HCT116 (cell line): ENCODE measurements around the gene SPINK13. TPM values are rescaled to one million over a fixed set of nuclear protein-coding genes. Genes with fewer than 3 reads are reported as not detected.

Experiments
- ATAC-seq: fragments of 200-7000 bp; cut with Tn5 transposase; 2 replicates; pipeline ENCODE4 v1.9.1; 2020; ENCODE audit warnings: mild to moderate bottlenecking, moderate library complexity
- BruUV-seq: library from RNA; stranded (reverse); fragments of 400-500 nt; replicated peaks from 2 replicates; lab custom pipeline; 2021; lab: Mats Ljungman, UMichigan
- CTCF ChIA-PET: fragments of 300-600 bp; sonication (Branson Sonifier 250); formaldehyde crosslinking; loops from one replicate; lab custom pipeline; 2021; ENCODE audit warnings: antibody characterized with exemption; lab: Charles Lee
- POLR2A ChIA-PET: fragments of 300-600, 350-600 bp; sonication (Branson Sonifier 250); formaldehyde crosslinking; loops from one replicate; lab custom pipeline; 2021; ENCODE audit warnings: antibody characterized with exemption; lab: Charles Lee
- RAD21 ChIA-PET, 2 experiments: fragments of 300-600 bp; sonication (Branson Sonifier 250); formaldehyde crosslinking; loops; one replicate each; lab custom pipeline; 2023; ENCODE audit warnings: low total read pairs in 2 of 2; ENCODE audit not compliant: uncharacterized antibody in 2 of 2, unreplicated experiment in 2 of 2, low non-redundant PET in 1 of 2; lab: Charles Lee
- DNase-seq: peaks from one replicate; pipeline ENCODE4 v3.0.0-alpha.2; 2010; ENCODE audit warnings: low read depth, low spot score
- H2AFZ ChIP-seq: fragments of 200-600 bp; shearing (Covaris generic), sonication (generic); 2 replicates; pipeline ENCODE4 v1.6.1; 2017; ENCODE audit warnings: low read depth, mixed run types, mixed read lengths, antibody characterized with exemption, low read length; ENCODE audit not compliant: poor library complexity, severe bottlenecking
- H3K27ac ChIP-seq: 2 replicates; pipeline ENCODE4 v1.5.1; 2012; ENCODE audit warnings: low read depth, low read length
- H3K27me3 ChIP-seq: fragments of 200-600 bp; sonication (generic); 2 replicates; pipeline ENCODE4 v1.6.1; 2016; ENCODE audit warnings: mixed run types, low read length, mixed read lengths; ENCODE audit not compliant: insufficient read depth
- H3K36me3 ChIP-seq, 2 experiments: fragments of 200-500 bp in 1 of 2; fragments of 200-600 bp in 1 of 2; sonication (Bioruptor generic) in 1 of 2; sonication (generic) in 1 of 2; 2 replicates each; pipeline versions ENCODE4 v1.5.1 to v1.6.1; 2014 to 2016; ENCODE audit warnings: low read length in 2 of 2, inconsistent platforms in 1 of 2, mixed read lengths in 1 of 2, mixed run types in 1 of 2; ENCODE audit not compliant: insufficient read depth in 2 of 2, control insufficient read depth in 1 of 2
- H3K4me1 ChIP-seq, 2 experiments: fragments of 200-600 bp in 1 of 2; sonication (generic) in 1 of 2; 2 replicates each; pipeline versions ENCODE4 v1.5.1 to v1.6.1; 2012 to 2017; ENCODE audit warnings: low read length in 2 of 2, inconsistent platforms in 1 of 2, mild to moderate bottlenecking in 1 of 2, mixed read lengths in 1 of 2, mixed run types in 1 of 2, moderate library complexity in 1 of 2; ENCODE audit not compliant: insufficient read depth in 2 of 2, control insufficient read depth in 1 of 2
- H3K4me2 ChIP-seq: fragments of 200-600 bp; sonication (generic); 2 replicates; pipeline ENCODE4 v1.6.1; 2017; ENCODE audit warnings: mixed run types, low read length, mixed read lengths
- H3K4me3 ChIP-seq, 2 experiments: fragments of 200-600 bp in 1 of 2; sonication (generic) in 1 of 2; replicated peaks in 1 of 2; 2 replicates each; pipeline ENCODE4 v1.5.1; 2011 to 2016; ENCODE audit warnings: low read length in 2 of 2, control low read depth in 1 of 2, low read depth in 1 of 2, mild to moderate bottlenecking in 1 of 2, mixed read lengths in 1 of 2, mixed run types in 1 of 2
- H3K79me2 ChIP-seq: fragments of 200-600 bp; sonication (generic); 2 replicates; pipeline ENCODE4 v1.6.1; 2017; ENCODE audit warnings: mild to moderate bottlenecking, mixed run types, low read length, moderate library complexity, mixed read lengths; ENCODE audit not compliant: insufficient read depth
- H3K9ac ChIP-seq: fragments of 200-600 bp; sonication (generic); 2 replicates; pipeline ENCODE4 v1.6.1; 2016; ENCODE audit warnings: low read length, mixed read lengths
- H3K9me2 ChIP-seq: fragments of 200-600 bp; sonication (generic), shearing (Covaris generic); 2 replicates; pipeline ENCODE4 v1.6.1; 2017; ENCODE audit warnings: mixed run types, mild to moderate bottlenecking, moderate library complexity; ENCODE audit not compliant: insufficient read depth
- H3K9me3 ChIP-seq, 2 experiments: fragments of 200-500 bp in 1 of 2; fragments of 200-600 bp in 1 of 2; sonication (Bioruptor generic) in 1 of 2; sonication (generic) in 1 of 2; 2 replicates each; pipeline ENCODE4 v1.6.1; 2014 to 2017; ENCODE audit warnings: low read length in 2 of 2, mixed read lengths in 2 of 2, inconsistent platforms in 1 of 2, low read depth in 1 of 2, mild to moderate bottlenecking in 1 of 2, mixed run types in 1 of 2, moderate library complexity in 1 of 2; ENCODE audit not compliant: control insufficient read depth in 1 of 2, insufficient read depth in 1 of 2
- H4K20me1 ChIP-seq: fragments of 200-600 bp; sonication (generic), shearing (Covaris generic); 2 replicates; pipeline ENCODE4 v1.6.1; 2017; ENCODE audit warnings: mixed run types, mild to moderate bottlenecking, moderate library complexity; ENCODE audit not compliant: insufficient read depth
- ATF3 ChIP-seq: IDR thresholded peaks from 2 replicates; pipeline ENCODE4 v1.6.1; 2012
- CEBPB ChIP-seq: IDR thresholded peaks from 2 replicates; pipeline ENCODE4 v1.6.1; 2012; ENCODE audit warnings: low read depth
- EGR1 ChIP-seq: IDR thresholded peaks from 2 replicates; pipeline ENCODE4 v1.6.1; 2012; ENCODE audit warnings: low read depth
- ELF1 ChIP-seq: IDR thresholded peaks from 2 replicates; pipeline ENCODE4 v1.6.1; 2012; ENCODE audit warnings: low read depth, borderline replicate concordance
- EZH2 ChIP-seq: fragments of 200-600 bp; sonication (generic); IDR thresholded peaks from 2 replicates; pipeline ENCODE4 v1.6.1; 2017; ENCODE audit warnings: antibody characterized with exemption, mixed run types
- FOSL1 ChIP-seq: IDR thresholded peaks from 2 replicates; pipeline ENCODE4 v1.6.1; 2012; ENCODE audit warnings: low read depth
- JUND ChIP-seq: IDR thresholded peaks from 2 replicates; pipeline ENCODE4 v1.6.1; 2012
- MAX ChIP-seq: IDR thresholded peaks from 2 replicates; pipeline ENCODE4 v1.6.1; 2012
- POLR2A ChIP-seq: IDR thresholded peaks from 2 replicates; pipeline ENCODE4 v1.7.0; 2011; ENCODE audit warnings: borderline replicate concordance; ENCODE audit not compliant: insufficient read depth, insufficient read length; ENCODE audit errors: extremely low read depth
- RAD21 ChIP-seq: IDR thresholded peaks from 2 replicates; pipeline ENCODE4 v1.6.1; 2012; ENCODE audit warnings: low read depth, mild to moderate bottlenecking
- SIN3A ChIP-seq: IDR thresholded peaks from 2 replicates; pipeline ENCODE4 v1.6.1; 2012; ENCODE audit warnings: low read depth
- SP1 ChIP-seq: IDR thresholded peaks from 2 replicates; pipeline ENCODE4 v1.6.1; 2012; ENCODE audit warnings: low read depth
- ZNF274 ChIP-seq: fragments of 200-500 bp; sonication (Bioruptor generic); IDR thresholded peaks from 2 replicates; pipeline ENCODE4 v1.6.1; 2014; ENCODE audit warnings: mild to moderate bottlenecking, low read depth, low read length, inconsistent platforms
- intact Hi-C: fragments of 100-400 bp; cut with micrococcal nuclease; formaldehyde crosslinking; loops from 2 replicates; pipeline ENCODE4 v1.10.0; 2022
- total RNA-seq: library from RNA; stranded (reverse); gene quantifications from one replicate; pipeline ENCODE4 v1.2.1, GENCODE V29; 2021; ENCODE audit not compliant: unreplicated experiment

SPINK13 gene
- total RNA-seq, 1 experiment from 2014 or later, result not detected

- Histone ChIP-seq H3K27ac (no peak overlapping the region), H3K36me3 (no peaks in the 10 kb centered on the region), H3K4me1 (no peaks in the 10 kb centered on the region), H4K20me1 (no peaks in the 10 kb centered on the region; the same call in 1 of the 2 replicates), H3K9me2 (no peaks in the 10 kb centered on the region), H3K4me3 (no peak overlapping the region), H2AFZ (no peak overlapping the region), H3K27me3 (no peaks in the 10 kb centered on the region), H3K9ac (no peak overlapping the region), H3K4me2 (no peak overlapping the region), H3K79me2 (no peaks in the 10 kb centered on the region), H3K9me3 (no peaks in the 10 kb centered on the region)
- CTCF ChIA-PET, result no interaction called here
- intact Hi-C loops, result no loop called here
- no peak for ATAC-seq
- POLR2A ChIA-PET, result no interaction called here
- BruUV-seq, result no TSS peak
- RAD21 ChIA-PET, result no interaction called here
- no peak for DNase-seq
- TF ChIP-seq SP1, result no peak
- TF ChIP-seq EGR1, result no peak
- TF ChIP-seq RAD21, result no peak
- no peak for TF ChIP-seq ELF1
- no peak for TF ChIP-seq POLR2A
- no peak for TF ChIP-seq EZH2
- no peak for TF ChIP-seq ATF3
- TF ChIP-seq MAX, result no peak
- TF ChIP-seq JUND, result no peak
- no peak for TF ChIP-seq CEBPB
- no peak for TF ChIP-seq SIN3A
These were observed 40.4 kb downstream of the SPINK13 start for GRCh38 chr5:148309019-148309418.

GRCh38 chr5:148309746-148310145, 41.2 kb downstream of the SPINK13 start:
- BruUV-seq, result no TSS peak
- Histone ChIP-seq H2AFZ (no peak overlapping the region), H3K27me3 (no peaks in the 10 kb centered on the region), H3K79me2 (no peaks in the 10 kb centered on the region), H3K9ac (no peak overlapping the region), H3K4me1 (no peaks in the 10 kb centered on the region), H3K27ac (no peak overlapping the region), H3K4me3 (no peak overlapping the region), H3K4me2 (no peak overlapping the region), H3K36me3 (no peaks in the 10 kb centered on the region), H4K20me1 (no peaks in the 10 kb centered on the region; the same call in 1 of the 2 replicates), H3K9me2 (no peaks in the 10 kb centered on the region), H3K9me3 (no peaks in the 10 kb centered on the region)
- CTCF ChIA-PET, result no interaction called here
- ATAC-seq, result no peak
- DNase-seq, result no peak
- RAD21 ChIA-PET, result no interaction called here
- no peak for TF ChIP-seq ZNF274
- no peak for TF ChIP-seq RAD21
- TF ChIP-seq FOSL1, result no peak
- no peak for TF ChIP-seq EZH2
- intact Hi-C loops, result no loop called here
- POLR2A ChIA-PET, result no interaction called here
